ENCODE data around the gene GLIS1.

- no peak for TF ChIP-seq EZH2 (IDR thresholded peaks at IDR 0.05; ENCODE audit: borderline replicate concordance, control insufficient read depth, low read depth, low read length)
- TF ChIP-seq, protein P1, sequence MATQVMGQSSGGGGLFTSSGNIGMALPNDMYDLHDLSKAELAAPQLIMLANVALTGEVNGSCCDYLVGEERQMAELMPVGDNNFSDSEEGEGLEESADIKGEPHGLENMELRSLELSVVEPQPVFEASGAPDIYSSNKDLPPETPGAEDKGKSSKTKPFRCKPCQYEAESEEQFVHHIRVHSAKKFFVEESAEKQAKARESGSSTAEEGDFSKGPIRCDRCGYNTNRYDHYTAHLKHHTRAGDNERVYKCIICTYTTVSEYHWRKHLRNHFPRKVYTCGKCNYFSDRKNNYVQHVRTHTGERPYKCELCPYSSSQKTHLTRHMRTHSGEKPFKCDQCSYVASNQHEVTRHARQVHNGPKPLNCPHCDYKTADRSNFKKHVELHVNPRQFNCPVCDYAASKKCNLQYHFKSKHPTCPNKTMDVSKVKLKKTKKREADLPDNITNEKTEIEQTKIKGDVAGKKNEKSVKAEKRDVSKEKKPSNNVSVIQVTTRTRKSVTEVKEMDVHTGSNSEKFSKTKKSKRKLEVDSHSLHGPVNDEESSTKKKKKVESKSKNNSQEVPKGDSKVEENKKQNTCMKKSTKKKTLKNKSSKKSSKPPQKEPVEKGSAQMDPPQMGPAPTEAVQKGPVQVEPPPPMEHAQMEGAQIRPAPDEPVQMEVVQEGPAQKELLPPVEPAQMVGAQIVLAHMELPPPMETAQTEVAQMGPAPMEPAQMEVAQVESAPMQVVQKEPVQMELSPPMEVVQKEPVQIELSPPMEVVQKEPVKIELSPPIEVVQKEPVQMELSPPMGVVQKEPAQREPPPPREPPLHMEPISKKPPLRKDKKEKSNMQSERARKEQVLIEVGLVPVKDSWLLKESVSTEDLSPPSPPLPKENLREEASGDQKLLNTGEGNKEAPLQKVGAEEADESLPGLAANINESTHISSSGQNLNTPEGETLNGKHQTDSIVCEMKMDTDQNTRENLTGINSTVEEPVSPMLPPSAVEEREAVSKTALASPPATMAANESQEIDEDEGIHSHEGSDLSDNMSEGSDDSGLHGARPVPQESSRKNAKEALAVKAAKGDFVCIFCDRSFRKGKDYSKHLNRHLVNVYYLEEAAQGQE (IDR thresholded peaks at IDR 0.05; ENCODE audit: low read depth, low read length): no peak
- TF ChIP-seq ZNF217 (IDR thresholded peaks at IDR 0.05): no peak
- TF ChIP-seq POLR2A (IDR thresholded peaks at IDR 0.05; ENCODE audit: low read depth, low read length): no peak
- no peak for TF ChIP-seq ELK1 (IDR thresholded peaks at IDR 0.05; ENCODE audit: low read depth, low read length)
- no peak for TF ChIP-seq SUZ12 (IDR thresholded peaks at IDR 0.05; ENCODE audit: unreplicated experiment)
- no peak for TF ChIP-seq BRCA1 (IDR thresholded peaks at IDR 0.05; ENCODE audit: low read depth, low read length)
Observed at GRCh38 chr1:53660666-53661065, 78.3 kb downstream of the GLIS1 start.

All from GM12878 (cell line).